Measurements from ENCODE around the gene FLG.

GRCh38 chr1:152372672-152373071 is 47.6 kb upstream of the FLG start:
- TF ChIP-seq, protein P1, sequence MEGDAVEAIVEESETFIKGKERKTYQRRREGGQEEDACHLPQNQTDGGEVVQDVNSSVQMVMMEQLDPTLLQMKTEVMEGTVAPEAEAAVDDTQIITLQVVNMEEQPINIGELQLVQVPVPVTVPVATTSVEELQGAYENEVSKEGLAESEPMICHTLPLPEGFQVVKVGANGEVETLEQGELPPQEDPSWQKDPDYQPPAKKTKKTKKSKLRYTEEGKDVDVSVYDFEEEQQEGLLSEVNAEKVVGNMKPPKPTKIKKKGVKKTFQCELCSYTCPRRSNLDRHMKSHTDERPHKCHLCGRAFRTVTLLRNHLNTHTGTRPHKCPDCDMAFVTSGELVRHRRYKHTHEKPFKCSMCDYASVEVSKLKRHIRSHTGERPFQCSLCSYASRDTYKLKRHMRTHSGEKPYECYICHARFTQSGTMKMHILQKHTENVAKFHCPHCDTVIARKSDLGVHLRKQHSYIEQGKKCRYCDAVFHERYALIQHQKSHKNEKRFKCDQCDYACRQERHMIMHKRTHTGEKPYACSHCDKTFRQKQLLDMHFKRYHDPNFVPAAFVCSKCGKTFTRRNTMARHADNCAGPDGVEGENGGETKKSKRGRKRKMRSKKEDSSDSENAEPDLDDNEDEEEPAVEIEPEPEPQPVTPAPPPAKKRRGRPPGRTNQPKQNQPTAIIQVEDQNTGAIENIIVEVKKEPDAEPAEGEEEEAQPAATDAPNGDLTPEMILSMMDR (IDR thresholded peaks at IDR 0.05): no peak
- TF ChIP-seq EP300 (IDR thresholded peaks at IDR 0.05) (no peak), POLR2A (IDR thresholded peaks at IDR 0.05; ENCODE audit: low read depth) (no peak)

Data from esophagus muscularis mucosa (tissue), 4 donors.